Lower lobe of right lung (tissue), 2 donors: Measurements from ENCODE around the gene CLPTM1L. TPM values are rescaled to one million over a fixed set of nuclear protein-coding genes. Genes with fewer than 3 reads are reported as not detected.
"Not testable (repeated sequence)": the region's sequence is repeated elsewhere in the genome, so short reads cannot be mapped to it uniquely, and the experiment has no call there.

Experiments
- ATAC-seq, 2 donors: fragments of 200-7000 bp; cut with Tn5 transposase; one replicate each; pipeline ENCODE4 v1.9.1; 2020 to 2022; ENCODE audit warnings: mild to moderate bottlenecking in 2 of 2, moderate library complexity in 2 of 2
- DNase-seq: peaks from one replicate; pipeline ENCODE4 v3.0.0-alpha.2; 2020
- H3K27ac ChIP-seq: fragments of 200-600 bp; one replicate; pipeline ENCODE4 v1.8.0; 2022
- H3K27me3 ChIP-seq: fragments of 200-600 bp; one replicate; pipeline ENCODE4 v1.8.0; 2022; ENCODE audit warnings: low read depth
- H3K36me3 ChIP-seq: fragments of 200-600 bp; one replicate; pipeline ENCODE4 v1.8.0; 2022; ENCODE audit warnings: mild to moderate bottlenecking
- H3K4me1 ChIP-seq: fragments of 200-600 bp; one replicate; pipeline ENCODE4 v1.8.0; 2022
- H3K4me3 ChIP-seq: fragments of 200-600 bp; one replicate; pipeline ENCODE4 v1.8.0; 2022; ENCODE audit warnings: mild to moderate bottlenecking
- H3K9me3 ChIP-seq: fragments of 200-600 bp; one replicate; pipeline ENCODE4 v1.8.0; 2022
- CTCF ChIP-seq: fragments of 200-600 bp; IDR thresholded peaks from one replicate; pipeline ENCODE4 v1.8.0; 2022; ENCODE audit warnings: antibody characterized with exemption, mild to moderate bottlenecking
- intact Hi-C: fragments of 100-400 bp; cut with DNase I; formaldehyde crosslinking; loops from one replicate; pipeline ENCODE4 v1.11.0; 2022
- total RNA-seq: library from RNA; stranded (reverse); fragmentation: NEBNext Ultra II Directional; extraction: Animal tissue kit (Norgen Biotek cat#: 25700); gene quantifications from one replicate; pipeline ENCODE4 v1.2.1, GENCODE V29; 2021
- donor health status: DM: no; HTN: yes; CAD: no; lungs with severe emphysema.

Gene CLPTM1L
- total RNA-seq, 1 donor from 2014 or later = 135 TPM

- ATAC-seq (no peak), DNase-seq (no peak)
- Histone ChIP-seq H3K4me1 (no peaks in the 10 kb centered on the region), H3K4me3 (no peak overlapping the region), H3K27me3 (no peaks in the 10 kb centered on the region), H3K27ac (no peak overlapping the region), H3K9me3 (no peaks in the 10 kb centered on the region), H3K36me3 (no peaks in the 10 kb centered on the region)
- no peak for TF ChIP-seq CTCF
- intact Hi-C loops = no loop called here
Measured at GRCh38 chr5:1285141-1285540, 59.8 kb downstream of the CLPTM1L start.

- H3K4me1 ChIP-seq, H3K27me3 ChIP-seq, intact Hi-C loops, H3K27ac ChIP-seq, DNase-seq, H3K4me3 ChIP-seq, H3K36me3 ChIP-seq, H3K9me3 ChIP-seq, ATAC-seq: not testable (repeated sequence)
Measured at GRCh38 chr5:1284336-1284970, 60.4 kb downstream of the CLPTM1L start.

- H3K4me3 ChIP-seq, H3K27me3 ChIP-seq, DNase-seq, H3K9me3 ChIP-seq, H3K4me1 ChIP-seq, H3K27ac ChIP-seq, H3K36me3 ChIP-seq, ATAC-seq, intact Hi-C loops: not testable (repeated sequence)
Measured at GRCh38 chr5:1283729-1284041, 61.2 kb downstream of the CLPTM1L start.

GRCh38 chr5:1282993-1283728 lies 61.7 kb downstream of the CLPTM1L start:
- ATAC-seq, H3K27me3 ChIP-seq, H3K4me1 ChIP-seq, H3K36me3 ChIP-seq, intact Hi-C loops, H3K9me3 ChIP-seq, H3K4me3 ChIP-seq, H3K27ac ChIP-seq: not testable (repeated sequence)
- peak; percentile 29 for DNase-seq

GRCh38 chr5:1282131-1282992 lies 62.5 kb downstream of the CLPTM1L start:
- intact Hi-C loops = no loop called here
- H3K9me3 ChIP-seq = no peaks in the 10 kb centered on the region
- no peak for ATAC-seq
- no peak overlapping the region for H3K4me3 ChIP-seq
- no peaks in the 10 kb centered on the region for H3K4me1 ChIP-seq
- no peaks in the 10 kb centered on the region for H3K36me3 ChIP-seq
- no peak for TF ChIP-seq CTCF
- H3K27me3 ChIP-seq = no peaks in the 10 kb centered on the region
- H3K27ac ChIP-seq = no peak overlapping the region
- DNase-seq = peak; percentile 38

GRCh38 chr5:1281038-1281882 lies 63.6 kb downstream of the CLPTM1L start:
- ATAC-seq (no peak), DNase-seq (peak; percentile 23)

More at GRCh38 chr5:1281038-1281882, 63.6 kb downstream of the CLPTM1L start:
- no peak for TF ChIP-seq CTCF
- H3K4me1 ChIP-seq = no peaks in the 10 kb centered on the region
- H3K4me3 ChIP-seq = no peak overlapping the region
- no peak overlapping the region for H3K27ac ChIP-seq
- H3K9me3 ChIP-seq = no peaks in the 10 kb centered on the region
- H3K36me3 ChIP-seq = no peaks in the 10 kb centered on the region
- no peaks in the 10 kb centered on the region for H3K27me3 ChIP-seq
- intact Hi-C loops = no loop called here
